Measurements from ENCODE around the gene EID3. TPM values are rescaled to one million over a fixed set of nuclear protein-coding genes. Genes with fewer than 3 reads are reported as not detected.

The EID3 gene
- total and polyA plus RNA-seq, 9 of the 15 experiments (the other 6 are each of a cell fraction or from before 2014, with no cell fraction given): 0.07 to 3.5 (median 0.42) TPM

GRCh38 chr12:104291867-104292524 is 11.5 kb upstream of the EID3 start:
- DNase-seq (ENCODE audit: extremely low read depth in 1 of 4, low spot score in 3 of 4) (no peak), FAIRE-seq (no peak), ATAC-seq (no peak)
- Histone ChIP-seq H3K4me3 (no peak overlapping the region), H4K20me1 (replicated peaks; ENCODE audit: control insufficient read depth, insufficient read depth, low read length) (peaks cover 23% of the 10 kb centered on the region), H3K27me3 (ENCODE audit: control insufficient read depth in 2 of 2, insufficient read depth in 2 of 2, low read length in 2 of 2) (no peaks in the 10 kb centered on the region), H3K79me2 (ENCODE audit: control insufficient read depth, insufficient read depth, low read length) (peaks cover 96% of the 10 kb centered on the region), H3K4me2 (ENCODE audit: insufficient read depth, low read length) (no peak overlapping the region), H3K9me1 (ENCODE audit: control insufficient read depth, insufficient read depth, low read length) (peaks cover 3% of the 10 kb centered on the region), H3K9ac (ENCODE audit: insufficient read depth in 1 of 2, low read depth in 2 of 2, low read length in 2 of 2) (no peak overlapping the region), H3K4me1 (replicated peaks in 1 of 2; ENCODE audit: control insufficient read depth in 2 of 2, insufficient read depth in 2 of 2, low read length in 2 of 2) (peaks cover 0 to 3% of the 10 kb centered on the region in 2 experiments; a peak in 3 of 5 replicates), H3K36me3 (ENCODE audit: control insufficient read depth, insufficient read depth, low read length) (peaks cover 74% of the 10 kb centered on the region), H2AFZ (ENCODE audit: low read depth, low read length) (no peak overlapping the region), H3K9me3 (replicated peaks; ENCODE audit: control insufficient read depth, insufficient read depth, low read depth, low read length) (no peaks in the 10 kb centered on the region), H3K27ac (ENCODE audit: extremely low read depth, low read depth, low read length) (no peak overlapping the region)
- intact Hi-C loops (cut with micrococcal nuclease): no loop called here
- WGBS (ENCODE audit: insufficient coverage, low coverage, missing lambda C conversion rate): 84% methylated on average over 5 of the region's 5 CpGs
- ChIA-PET POLR2A (interaction anchor here (0.6 to 9.5 kb wide), 11 partner anchors 6 to 336 kb away, joined by 3 to 104 read pairs (median 5); partner anchors contain the start of genes EID3, HCFC2, NFYB and TXNRD1), CTCF (ENCODE audit: low intra/inter-chr PET ratio) (no interaction called here)
- no TSS peak for BruUV-seq (replicated peaks)
- in situ Hi-C loops (cut with MboI): loop anchor here (10.0 kb wide), 1 partner anchor 77 kb away; the partner anchor contains the start of gene TXNRD1
- TF ChIP-seq ETS2 (tag; IDR thresholded peaks at IDR 0.05; ENCODE audit: borderline replicate concordance, poor library complexity, severe bottlenecking): no peak
- no peak for TF ChIP-seq HOXB6 (CRISPR knock-in tag; IDR thresholded peaks at IDR 0.05; ENCODE audit: borderline replicate concordance)
- TF ChIP-seq PTBP1 (IDR thresholded peaks at IDR 0.05; ENCODE audit: low read depth, low read length): no peak
- no peak for TF ChIP-seq KDM2B (CRISPR knock-in tag; IDR thresholded peaks at IDR 0.05)
- no peak for TF ChIP-seq ZNF518B (CRISPR knock-in tag; IDR thresholded peaks at IDR 0.05)
- no peak for TF ChIP-seq HNRNPH1 (optimal IDR thresholded peaks at IDR 0.05; ENCODE audit: low read depth, low read length)
- no peak for TF ChIP-seq LARP7 (IDR thresholded peaks at IDR 0.05)
- no peak for TF ChIP-seq HDAC1 (IDR thresholded peaks at IDR 0.05)
- TF ChIP-seq ZNF507 (tag; conservative IDR thresholded peaks at IDR 0.05): no peak
- no peak for TF ChIP-seq SRSF3 (IDR thresholded peaks at IDR 0.05; ENCODE audit: insufficient read depth, low read length)
- TF ChIP-seq FOXM1 (IDR thresholded peaks at IDR 0.05; ENCODE audit: low read depth): no peak
- TF ChIP-seq FOXM1 (CRISPR knock-in tag; IDR thresholded peaks at IDR 0.05; ENCODE audit: low read depth): no peak
- TF ChIP-seq KLF16 (IDR thresholded peaks at IDR 0.05): no peak
- no peak for TF ChIP-seq DPF2 (IDR thresholded peaks at IDR 0.05)
